GM12878 (cell line): ENCODE measurements around the gene CTSK. TPM values are rescaled to one million over a fixed set of nuclear protein-coding genes. Genes with fewer than 3 reads are reported as not detected.
A peak's percentile ranks its signal among the peaks of the same experiment; 100 is the strongest.

Source experiments
- ATAC-seq: fragments of 200-7000 bp; cut with Tn5 transposase; 3 replicates; pipeline ENCODE4 v1.9.1; 2020; ENCODE audit warnings: mild to moderate bottlenecking, moderate library complexity
- BruUV-seq: library from RNA; stranded (reverse); fragments of 400-500 nt; replicated peaks from 2 replicates; lab custom pipeline; 2021; lab: Mats Ljungman, UMichigan
- CTCF ChIA-PET: fragments of 300-600 bp; sonication (Branson Sonifier 250); formaldehyde crosslinking; extraction: SDS; loops from one replicate; lab custom pipeline; 2021; ENCODE audit warnings: inconsistent platforms; lab: Yijun Ruan, JAX
- POLR2A ChIA-PET: fragments of 350-600 bp; formaldehyde crosslinking; extraction: SDS; loops from one replicate; lab custom pipeline; 2021; ENCODE audit warnings: inconsistent platforms; lab: Charles Lee
- RAD21 ChIA-PET: fragments of 300-600 bp; sonication (Branson Sonifier 250); formaldehyde crosslinking; loops from one replicate; lab custom pipeline; 2023; ENCODE audit warnings: antibody characterized with exemption; ENCODE audit not compliant: unreplicated experiment; lab: Charles Lee
- SMC1A ChIA-PET: fragments of 300-600 bp; sonication (Branson Sonifier 250); formaldehyde crosslinking; loops from one replicate; lab custom pipeline; 2023; ENCODE audit not compliant: unreplicated experiment, uncharacterized antibody; lab: Charles Lee
- DNase-seq: peaks from one replicate; pipeline ENCODE4 v3.0.0-alpha.2; 2011; ENCODE audit warnings: low read depth, low spot score
- FAIRE-seq: peaks from 3 replicates; lab custom pipeline; 2011; peaks lifted over from hg19 to GRCh38; lab: Jason Lieb, UNC
- H2AFZ ChIP-seq: 2 replicates; pipeline ENCODE4 v1.6.0; 2011; ENCODE audit warnings: low read depth, low read length, control low read depth; ENCODE audit not compliant: control insufficient read depth
- H3K27ac ChIP-seq: 2 replicates; pipeline ENCODE4 v1.5.1; 2011; ENCODE audit warnings: control low read depth; ENCODE audit not compliant: control insufficient read depth, insufficient read depth
- H3K27me3 ChIP-seq, 2 experiments: replicated peaks in 1 of 2; 2 replicates each; pipeline versions ENCODE4 v1.6.0 to v1.6.1; 2011; ENCODE audit warnings: low read length in 1 of 2; ENCODE audit not compliant: control insufficient read depth in 2 of 2, insufficient read depth in 2 of 2
- H3K36me3 ChIP-seq, 2 experiments: 2 replicates each; pipeline ENCODE4 v1.5.1; 2011; ENCODE audit warnings: low read length in 1 of 2; ENCODE audit not compliant: control insufficient read depth in 2 of 2, insufficient read depth in 2 of 2
- H3K4me1 ChIP-seq: 2 replicates; pipeline ENCODE4 v1.6.1; 2011; ENCODE audit warnings: mild to moderate bottlenecking, low read length, moderate library complexity, mixed read lengths; ENCODE audit not compliant: control insufficient read depth, insufficient read depth
- H3K4me2 ChIP-seq: 2 replicates; pipeline ENCODE4 v1.6.0; 2011; ENCODE audit warnings: control low read depth; ENCODE audit not compliant: control insufficient read depth, insufficient read depth
- H3K4me3 ChIP-seq: fragments of 200-600 bp; sonication (generic); 2 replicates; pipeline ENCODE4 v1.5.1; 2016
- H3K79me2 ChIP-seq: 2 replicates; pipeline ENCODE4 v1.6.0; 2011; ENCODE audit warnings: low read length; ENCODE audit not compliant: control insufficient read depth, insufficient read depth
- H3K9ac ChIP-seq: 2 replicates; pipeline ENCODE4 v1.8.0; 2011; ENCODE audit warnings: low read length, control low read depth, mixed read lengths; ENCODE audit not compliant: control insufficient read depth, insufficient read depth
- H3K9me3 ChIP-seq: replicated peaks from 3 replicates; pipeline ENCODE4 v1.5.1; 2011; ENCODE audit warnings: mild to moderate bottlenecking, low read length; ENCODE audit not compliant: control insufficient read depth, insufficient read depth
- H4K20me1 ChIP-seq: 2 replicates; pipeline ENCODE4 v1.6.0; 2011; ENCODE audit not compliant: control insufficient read depth, insufficient read depth
- E2F4 ChIP-seq: IDR thresholded peaks from 2 replicates; pipeline ENCODE4 v1.6.1; 2012; ENCODE audit warnings: low read depth, low read length, improper control_type of control experiment
- ETV6 ChIP-seq, 2 experiments: fragments of 450-650 bp in 1 of 2; IDR thresholded peaks in 1 of 2; conservative IDR thresholded peaks in 1 of 2; 2 replicates each; pipeline ENCODE4 v1.6.1; 2014; ENCODE audit warnings: antibody characterized with exemption in 1 of 2, borderline replicate concordance in 1 of 2, low read depth in 1 of 2, mild to moderate bottlenecking in 1 of 2, moderate library complexity in 1 of 2
- FOXK2 ChIP-seq: fragments of 450-650 bp; IDR thresholded peaks from 2 replicates; pipeline ENCODE4 v1.6.1; 2017; ENCODE audit warnings: mild to moderate bottlenecking, moderate library complexity
- JUNB ChIP-seq: IDR thresholded peaks from 2 replicates; pipeline ENCODE4 v1.6.1; 2016; ENCODE audit warnings: antibody characterized with exemption, mild to moderate bottlenecking
- PML ChIP-seq: IDR thresholded peaks from 2 replicates; pipeline ENCODE4 v1.6.1; 2012; ENCODE audit warnings: low read length, inconsistent platforms
- TARDBP ChIP-seq: IDR thresholded peaks from 2 replicates; pipeline ENCODE4 v1.6.1; 2016; ENCODE audit warnings: borderline replicate concordance
- TCF7 ChIP-seq: IDR thresholded peaks from 2 replicates; pipeline ENCODE4 v1.6.1; 2014; ENCODE audit warnings: antibody characterized with exemption, borderline replicate concordance
- ZNF207 ChIP-seq: fragments of 450-650 bp; IDR thresholded peaks from 2 replicates; pipeline ENCODE4 v1.6.1; 2014; ENCODE audit warnings: antibody characterized with exemption, mild to moderate bottlenecking, borderline replicate concordance
- ZNF217 ChIP-seq: fragments of 450-650 bp; IDR thresholded peaks from 2 replicates; pipeline ENCODE4 v1.6.1; 2017; ENCODE audit warnings: antibody characterized with exemption, mild to moderate bottlenecking
- ZNF274 ChIP-seq: IDR thresholded peaks from one replicate; pipeline ENCODE4 v1.8.0; 2011; ENCODE audit not compliant: insufficient read length, insufficient read depth
- WGBS: methylation state at CpG from one replicate; pipeline ENCODE4 v1.1.6; 2016; ENCODE audit warnings: low lambda C conversion rate; ENCODE audit not compliant: insufficient replicate concordance, insufficient coverage; ENCODE audit errors: missing lambda C conversion rate; 5-methylcytosine and 5-hydroxymethylcytosine counted together
- in situ Hi-C: fragments of 300-500 bp; cut with MboI; formaldehyde crosslinking; loops from 9 replicates; pipeline ENCODE4 v1.14.3; 2018; ENCODE audit warnings: mixed read lengths
- intact Hi-C: fragments of 100-400 bp; cut with micrococcal nuclease; formaldehyde crosslinking; loops from one replicate; pipeline ENCODE4 v1.14.2; 2022; ENCODE audit not compliant: unreplicated experiment
- polyA plus RNA-seq, 11 experiments: library from polyadenylated mRNA; depleted of rRNA in 4 of 11; unstranded in 6 of 11; stranded (reverse) in 5 of 11; fragments of >200 nt; fragmentation: Nextera tagmentation in 4 of 11; fragmentation: Illumina TruSeq in 1 of 11; extraction: Ambion mirVana in 4 of 11; extraction: Trizol in 1 of 11; gene quantifications; 1 replicate in 1 of 11; 2 replicates in 10 of 11; pipeline versions ENCODE4 v1.2.1 to v1.2.3, GENCODE V29; 2011 to 2016; ENCODE audit warnings: inconsistent platforms in 2 of 11, missing spikeins in 2 of 11, low read depth in 1 of 11
- total RNA-seq, 4 experiments: library from RNA; depleted of rRNA in 3 of 4; stranded (reverse); fragments of >200 nt in 3 of 4; fragmentation: Illumina TruSeq in 1 of 4; extraction: Trizol in 1 of 4; gene quantifications; 2 replicates each; pipeline versions ENCODE4 v1.2.1 to v1.2.3, GENCODE V29; 2013 to 2021
- TF ChIP-seq, protein P1 (sequence below): fragments of 450-650 bp; IDR thresholded peaks from 2 replicates; pipeline ENCODE4 v1.6.1; 2017; ENCODE audit warnings: borderline replicate concordance

Gene CTSK
- total and polyA plus RNA-seq, 10 of the 15 experiments (the other 5 are each of a cell fraction or from before 2014, with no cell fraction given): 0.40 to 3.1 (median 0.83) TPM

DNA sequence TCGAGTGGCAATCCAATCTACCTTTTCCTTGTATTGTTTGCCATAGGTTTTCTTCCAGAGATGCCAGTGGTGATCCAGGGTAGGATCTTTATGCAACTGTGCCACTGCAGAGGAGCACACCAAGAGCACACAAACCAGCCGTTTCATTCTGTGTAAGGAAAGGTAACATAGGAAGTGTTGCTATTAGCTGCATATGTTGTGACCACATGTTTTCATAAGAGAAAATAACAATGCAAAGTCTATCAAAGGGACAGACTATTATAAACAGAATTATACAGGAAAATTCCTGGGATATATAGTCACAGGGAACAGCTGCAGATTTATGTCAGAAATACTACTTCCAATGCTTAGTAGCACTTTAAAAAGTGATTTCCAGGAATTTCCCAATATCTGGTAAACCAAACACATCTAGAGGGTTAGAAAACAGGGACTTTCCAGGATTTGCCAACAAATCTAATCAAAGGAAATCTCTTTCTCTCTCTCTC is 43.4 kb downstream of the CTSK start (continued):
- TF ChIP-seq ETV6 (conservative IDR thresholded peaks at IDR 0.05 in 1 of 2, IDR thresholded peaks at IDR 0.05 in 1 of 2; ENCODE audit: borderline replicate concordance in 1 of 2, low read depth in 1 of 2): 0 out of 4 replicates have a peak, but pooled peaks of 1 of the 2 experiments have one; percentile 29
- no peak for TF ChIP-seq TARDBP
- no peak for TF ChIP-seq PML

- no TSS peak for BruUV-seq
- no peak for TF ChIP-seq ZNF207
- TF ChIP-seq ZNF217: no peak
- TF ChIP-seq, protein P1, sequence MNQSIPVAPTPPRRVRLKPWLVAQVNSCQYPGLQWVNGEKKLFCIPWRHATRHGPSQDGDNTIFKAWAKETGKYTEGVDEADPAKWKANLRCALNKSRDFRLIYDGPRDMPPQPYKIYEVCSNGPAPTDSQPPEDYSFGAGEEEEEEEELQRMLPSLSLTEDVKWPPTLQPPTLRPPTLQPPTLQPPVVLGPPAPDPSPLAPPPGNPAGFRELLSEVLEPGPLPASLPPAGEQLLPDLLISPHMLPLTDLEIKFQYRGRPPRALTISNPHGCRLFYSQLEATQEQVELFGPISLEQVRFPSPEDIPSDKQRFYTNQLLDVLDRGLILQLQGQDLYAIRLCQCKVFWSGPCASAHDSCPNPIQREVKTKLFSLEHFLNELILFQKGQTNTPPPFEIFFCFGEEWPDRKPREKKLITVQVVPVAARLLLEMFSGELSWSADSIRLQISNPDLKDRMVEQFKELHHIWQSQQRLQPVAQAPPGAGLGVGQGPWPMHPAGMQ: no peak
- TF ChIP-seq FOXK2: no peak
- no peak for TF ChIP-seq ZNF274
- no peak for TF ChIP-seq TCF7
- no peak for TF ChIP-seq E2F4
- no peak for TF ChIP-seq JUNB
- TF ChIP-seq ETV6 (conservative IDR thresholded peaks at IDR 0.05 in 1 of 2, IDR thresholded peaks at IDR 0.05 in 1 of 2; ENCODE audit: borderline replicate concordance in 1 of 2, low read depth in 1 of 2): no peak
- TF ChIP-seq, all 136 proteins: peak for 0
- CTCF ChIA-PET: interaction anchor here (1.0 to 1.8 kb wide), 3 partner anchors 45 to 202 kb away, joined by 4 to 8 read pairs (median 5); partner anchors contain the start of gene CTSK
- 56% methylated on average over 3 of the region's 3 CpGs for WGBS
- DNase-seq (no peak), FAIRE-seq (no peak), ATAC-seq (no peak)
- POLR2A ChIA-PET: interaction anchor here (1.1 kb wide), 1 partner anchor 199 kb away, joined by 3 read pairs; no protein-coding TSS in a partner anchor
- Histone ChIP-seq H3K4me1 (peaks cover 9% of the 10 kb centered on the region), H3K4me2 (peak overlapping the region; percentile 66), H3K9ac (no peak overlapping the region), H3K79me2 (peaks cover 44% of the 10 kb centered on the region), H2AFZ (no peak overlapping the region), H3K27ac (no peak overlapping the region), H3K27me3 (no peaks in the 10 kb centered on the region), H3K4me3 (peak overlapping the region; percentile 21), H3K9me3 (peaks cover 5% of the 10 kb centered on the region; the same call in 2 of the 3 replicates), H4K20me1 (no peaks in the 10 kb centered on the region; the same call in 1 of the 2 replicates), H3K36me3 (peaks cover 0 to 7% of the 10 kb centered on the region in 2 experiments; a peak in 2 of 4 replicates)
- SMC1A ChIA-PET: interaction anchor here (0.9 to 2.1 kb wide), 5 partner anchors 10 to 159 kb away, joined by 3 to 8 read pairs (median 5); no protein-coding TSS in a partner anchor
- intact Hi-C loops: loop anchor here (5.0 to 10.0 kb wide), 5 partner anchors 49 to 212 kb away; partner anchors contain the start of genes ARNT, CERS2 and ENSA
- RAD21 ChIA-PET: interaction anchor here (0.8 to 3.3 kb wide), 5 partner anchors 22 to 200 kb away, joined by 3 to 21 read pairs (median 5); no protein-coding TSS in a partner anchor
- in situ Hi-C loops: no loop called here
Measured at GRCh38 chr1:150763018-150763417, 45.0 kb downstream of the CTSK start.
